Esophagus squamous epithelium (tissue), 4 donors: ENCODE measurements around the gene OPTC.

Experiments
- CTCF ChIP-seq, 6 experiments: fragments of 450-650 bp in 4 of 6; fragments of 200-600 bp in 2 of 6; sonication (generic) in 2 of 6; IDR thresholded peaks; one replicate each; pipeline ENCODE4 v1.5.1; 2016 to 2019; ENCODE audit warnings: antibody characterized with exemption in 6 of 6, mild to moderate bottlenecking in 4 of 6, moderate library complexity in 4 of 6
- POLR2A ChIP-seq, 4 donors: fragments of 450-650 bp; IDR thresholded peaks; one replicate each; pipeline ENCODE4 v1.6.1; 2017; ENCODE audit warnings: antibody characterized with exemption in 4 of 4, mild to moderate bottlenecking in 4 of 4, moderate library complexity in 3 of 4

GRCh38 chr1:203473281-203473680 is 20.7 kb upstream of the OPTC start:
- no peak for TF ChIP-seq CTCF (IDR thresholded peaks at IDR 0.05)
- TF ChIP-seq POLR2A (IDR thresholded peaks at IDR 0.05) = no peak
